Neural cell (in vitro differentiated cells): Measurements from ENCODE around the gene PTPN13. TPM values are rescaled to one million over a fixed set of nuclear protein-coding genes. Genes with fewer than 3 reads are reported as not detected.

ENCODE experiments used
- H2AFZ ChIP-seq: fragments of 200-600, 300-800 bp; sonication (generic), shearing (Covaris generic); 2 replicates; pipeline ENCODE4 v1.6.0; 2014; ENCODE audit warnings: low read depth, mild to moderate bottlenecking, antibody characterized with exemption, low read length, moderate library complexity
- H3F3A ChIP-seq: fragments of 200-600 bp; shearing (Covaris generic); 2 replicates; pipeline ENCODE4 v1.6.1; 2016; ENCODE audit warnings: mild to moderate bottlenecking, moderate library complexity, mixed read lengths, antibody characterized with exemption, low read length; ENCODE audit not compliant: insufficient read depth, poor library complexity, severe bottlenecking
- H3K27ac ChIP-seq: fragments of 200-600, 300-800 bp; sonication (generic), shearing (Covaris generic); 2 replicates; pipeline ENCODE4 v1.5.1; 2014; ENCODE audit warnings: mild to moderate bottlenecking, low read length, moderate library complexity
- H3K27me3 ChIP-seq: fragments of 300-800, 200-600 bp; sonication (generic), shearing (Covaris generic); 2 replicates; pipeline ENCODE4 v1.6.0; 2014; ENCODE audit warnings: mild to moderate bottlenecking, low read depth, low read length, moderate library complexity; ENCODE audit not compliant: insufficient read depth
- H3K36me3 ChIP-seq: fragments of 300-800, 200-600 bp; sonication (generic), shearing (Covaris generic); 2 replicates; pipeline ENCODE4 v1.5.1; 2014; ENCODE audit warnings: mild to moderate bottlenecking, antibody characterized with exemption, low read length, moderate library complexity; ENCODE audit not compliant: insufficient read depth
- H3K4me2 ChIP-seq: fragments of 300-800, 200-600 bp; sonication (generic), shearing (Covaris generic); 2 replicates; pipeline ENCODE4 v1.6.0; 2014; ENCODE audit warnings: mild to moderate bottlenecking, low read length
- H3K4me3 ChIP-seq: fragments of 300-800, 200-600 bp; sonication (generic), shearing (Covaris generic); 2 replicates; pipeline ENCODE4 v1.5.1; 2014; ENCODE audit warnings: mild to moderate bottlenecking, low read length, moderate library complexity
- H3K79me2 ChIP-seq: fragments of 200-600 bp; shearing (Covaris generic); replicated peaks from 2 replicates; pipeline ENCODE4 v1.6.0; 2014; ENCODE audit warnings: mild to moderate bottlenecking, low read length, moderate library complexity; ENCODE audit not compliant: insufficient read depth
- H3K9ac ChIP-seq: fragments of 300-800, 200-600 bp; sonication (generic), shearing (Covaris generic); 2 replicates; pipeline ENCODE4 v1.6.1; 2016; ENCODE audit warnings: mild to moderate bottlenecking, low read length, mixed read lengths
- H3K9me2 ChIP-seq: fragments of 200-600 bp; shearing (Covaris generic); 2 replicates; pipeline ENCODE4 v1.6.1; 2016; ENCODE audit warnings: mild to moderate bottlenecking, low read length, mixed read lengths; ENCODE audit not compliant: insufficient read depth
- H3K9me3 ChIP-seq: fragments of 200-600, 300-800 bp; sonication (generic), shearing (Covaris generic); 2 replicates; pipeline ENCODE4 v1.6.1; 2016; ENCODE audit warnings: mild to moderate bottlenecking, mixed run types, low read length, moderate library complexity, mixed read lengths
- H4K20me1 ChIP-seq: fragments of 200-600 bp; shearing (Covaris generic); 2 replicates; pipeline ENCODE4 v1.6.1; 2016; ENCODE audit warnings: mild to moderate bottlenecking, mixed run types; ENCODE audit not compliant: insufficient read depth
- CTCF ChIP-seq: fragments of 450-650 bp; IDR thresholded peaks from 2 replicates; pipeline ENCODE4 v1.5.1; 2014; ENCODE audit warnings: antibody characterized with exemption, mild to moderate bottlenecking, moderate library complexity; ENCODE audit not compliant: poor library complexity, severe bottlenecking
- EP300 ChIP-seq: fragments of 450-650 bp; conservative IDR thresholded peaks from 2 replicates; pipeline ENCODE4 v1.6.1; 2014; ENCODE audit warnings: antibody characterized with exemption, mild to moderate bottlenecking, moderate library complexity; ENCODE audit not compliant: poor library complexity, severe bottlenecking
- EZH2 ChIP-seq: fragments of 200-600, 300-800 bp; shearing (Covaris generic), sonication (generic); IDR thresholded peaks from 2 replicates; pipeline ENCODE4 v1.6.1; 2014; ENCODE audit warnings: antibody characterized with exemption, low read length, borderline replicate concordance, mild to moderate bottlenecking; ENCODE audit not compliant: insufficient read depth, poor library complexity, severe bottlenecking
- MXI1 ChIP-seq: fragments of 450-650 bp; conservative IDR thresholded peaks from 2 replicates; pipeline ENCODE4 v1.6.1; 2014; ENCODE audit warnings: antibody characterized with exemption, mild to moderate bottlenecking; ENCODE audit not compliant: poor library complexity, severe bottlenecking
- POLR2AphosphoS5 ChIP-seq: IDR thresholded peaks from 2 replicates; pipeline ENCODE4 v1.6.1; 2012
- RAD21 ChIP-seq: fragments of 450-650 bp; conservative IDR thresholded peaks from 2 replicates; pipeline ENCODE4 v1.6.1; 2014; ENCODE audit warnings: antibody characterized with exemption, mild to moderate bottlenecking, moderate library complexity
- REST ChIP-seq: IDR thresholded peaks from 2 replicates; pipeline ENCODE4 v1.6.1; 2012; ENCODE audit warnings: borderline replicate concordance
- SMC3 ChIP-seq: fragments of 450-650 bp; conservative IDR thresholded peaks from 2 replicates; pipeline ENCODE4 v1.6.1; 2014; ENCODE audit warnings: antibody characterized with exemption, mild to moderate bottlenecking, moderate library complexity; ENCODE audit not compliant: poor library complexity
- TAF1 ChIP-seq: IDR thresholded peaks from 2 replicates; pipeline ENCODE4 v1.6.1; 2012; ENCODE audit warnings: low read depth
- polyA plus RNA-seq: library from polyadenylated mRNA; depleted of rRNA; stranded (reverse); fragments of >200 nt; gene quantifications from 2 replicates; pipeline ENCODE4 v1.2.3, GENCODE V29; 2014

Gene PTPN13
- polyA plus RNA-seq, 1 donor from 2014 or later: 4.7 TPM

- H3K27ac ChIP-seq: no peak overlapping the region
- H3K9ac ChIP-seq: no peak overlapping the region
- H3K79me2 ChIP-seq: no peaks in the 10 kb centered on the region
- no peaks in the 10 kb centered on the region for H3K9me3 ChIP-seq
- H4K20me1 ChIP-seq: no peaks in the 10 kb centered on the region
- H3K36me3 ChIP-seq: no peaks in the 10 kb centered on the region
- no peaks in the 10 kb centered on the region for H3K9me2 ChIP-seq
- H3F3A ChIP-seq: no peaks in the 10 kb centered on the region
- no peak overlapping the region for H3K4me2 ChIP-seq
- H3K4me3 ChIP-seq: no peak overlapping the region
- H3K27me3 ChIP-seq: no peaks in the 10 kb centered on the region
- H2AFZ ChIP-seq: no peak overlapping the region
- TF ChIP-seq MXI1: no peak
- TF ChIP-seq EP300: no peak
- TF ChIP-seq REST: no peak
- TF ChIP-seq POLR2AphosphoS5: no peak
- no peak for TF ChIP-seq SMC3
- no peak for TF ChIP-seq TAF1
- TF ChIP-seq CTCF: no peak
- TF ChIP-seq RAD21: no peak
- no peak for TF ChIP-seq EZH2
Observed at GRCh38 chr4:86554646-86555045, 39.5 kb upstream of the PTPN13 start.

GRCh38 chr4:86556791-86557415, 37.2 kb upstream of the PTPN13 start:
- no peaks in the 10 kb centered on the region for H3F3A ChIP-seq
- H3K9ac ChIP-seq: no peak overlapping the region
- no peaks in the 10 kb centered on the region for H3K36me3 ChIP-seq
- no peak overlapping the region for H3K4me3 ChIP-seq
- H3K27me3 ChIP-seq: no peaks in the 10 kb centered on the region
- H4K20me1 ChIP-seq: no peaks in the 10 kb centered on the region
- no peaks in the 10 kb centered on the region for H3K9me2 ChIP-seq
- H3K4me2 ChIP-seq: no peak overlapping the region
- no peak for TF ChIP-seq SMC3
- TF ChIP-seq MXI1: no peak
- TF ChIP-seq POLR2AphosphoS5: no peak
- no peak for TF ChIP-seq REST
- TF ChIP-seq RAD21: no peak
- TF ChIP-seq EP300: no peak
- H2AFZ ChIP-seq: no peak overlapping the region
- H3K27ac ChIP-seq: no peak overlapping the region
- no peaks in the 10 kb centered on the region for H3K79me2 ChIP-seq
- no peaks in the 10 kb centered on the region for H3K9me3 ChIP-seq
